Astrocyte (in vitro differentiated cells and primary cell): ENCODE measurements around the gene S100P. TPM values are rescaled to one million over a fixed set of nuclear protein-coding genes. Genes with fewer than 3 reads are reported as not detected.

Experiments used
- DNase-seq: peaks from one replicate; pipeline ENCODE4 v3.0.0-alpha.2; 2010; ENCODE audit warnings: low read depth
- FAIRE-seq: peaks from 2 replicates; lab custom pipeline; 2011; peaks lifted over from hg19 to GRCh38; lab: Jason Lieb, UNC
- H2AFZ ChIP-seq: 2 replicates; pipeline ENCODE4 v1.6.0; 2012; ENCODE audit warnings: low read depth, low read length, inconsistent platforms
- H3K27ac ChIP-seq: 2 replicates; pipeline ENCODE4 v1.5.1; 2011; ENCODE audit warnings: low read depth, low read length, inconsistent platforms
- H3K27me3 ChIP-seq: 2 replicates; pipeline ENCODE4 v1.6.0; 2011; ENCODE audit warnings: low read length, inconsistent platforms; ENCODE audit not compliant: insufficient read depth
- H3K36me3 ChIP-seq: 2 replicates; pipeline ENCODE4 v1.5.1; 2011; ENCODE audit warnings: low read length, inconsistent platforms; ENCODE audit not compliant: insufficient read depth
- H3K4me1 ChIP-seq: 2 replicates; pipeline ENCODE4 v1.5.1; 2011; ENCODE audit warnings: low read length, inconsistent platforms; ENCODE audit not compliant: insufficient read depth
- H3K4me2 ChIP-seq: 2 replicates; pipeline ENCODE4 v1.6.0; 2012; ENCODE audit warnings: low read length, inconsistent platforms
- H3K4me3 ChIP-seq: 2 replicates; pipeline ENCODE4 v1.5.1; 2011; ENCODE audit warnings: low read depth, mild to moderate bottlenecking, low read length, inconsistent platforms; ENCODE audit not compliant: insufficient read depth
- H3K79me2 ChIP-seq: 2 replicates; pipeline ENCODE4 v1.6.0; 2012; ENCODE audit warnings: mild to moderate bottlenecking, low read length, inconsistent platforms; ENCODE audit not compliant: insufficient read depth
- H3K9ac ChIP-seq: 2 replicates; pipeline ENCODE4 v1.6.0; 2012; ENCODE audit warnings: mild to moderate bottlenecking, low read length, inconsistent platforms
- H3K9me3 ChIP-seq: 2 replicates; pipeline ENCODE4 v1.5.1; 2012; ENCODE audit warnings: low read depth, mild to moderate bottlenecking, low read length, inconsistent platforms; ENCODE audit not compliant: insufficient read depth
- H4K20me1 ChIP-seq: 2 replicates; pipeline ENCODE4 v1.6.0; 2012; ENCODE audit warnings: low read length, inconsistent platforms; ENCODE audit not compliant: insufficient read depth
- H3K27ac Mint-ChIP-seq: one replicate; pipeline ENCODE4 v1.8.0; 2021; ENCODE audit warnings: mild to moderate bottlenecking, mixed read lengths; ENCODE audit not compliant: unreplicated experiment
- H3K27me3 Mint-ChIP-seq: one replicate; pipeline ENCODE4 v1.8.0; 2021; ENCODE audit warnings: low read depth, mixed read lengths; ENCODE audit not compliant: unreplicated experiment
- H3K36me3 Mint-ChIP-seq: one replicate; pipeline ENCODE4 v1.8.0; 2021; ENCODE audit warnings: low read depth, mixed read lengths; ENCODE audit not compliant: unreplicated experiment
- H3K4me1 Mint-ChIP-seq: one replicate; pipeline ENCODE4 v1.8.0; 2021; ENCODE audit warnings: low read depth, mixed read lengths; ENCODE audit not compliant: unreplicated experiment
- H3K4me3 Mint-ChIP-seq: one replicate; pipeline ENCODE4 v1.8.0; 2021; ENCODE audit warnings: mild to moderate bottlenecking, moderate library complexity, mixed read lengths; ENCODE audit not compliant: unreplicated experiment
- H3K9me3 Mint-ChIP-seq: one replicate; pipeline ENCODE4 v1.8.0; 2021; ENCODE audit warnings: mild to moderate bottlenecking, mixed read lengths; ENCODE audit not compliant: unreplicated experiment
- EZH2 ChIP-seq: IDR thresholded peaks from 2 replicates; pipeline ENCODE4 v1.6.1; 2012; ENCODE audit warnings: mild to moderate bottlenecking, low read length, inconsistent platforms; ENCODE audit not compliant: insufficient read depth
- total RNA-seq: library from RNA; stranded (reverse); gene quantifications from 2 replicates; pipeline ENCODE4 v1.2.1, GENCODE V29; 2021
- TF ChIP-seq, protein P1 (sequence below): IDR thresholded peaks from 2 replicates; pipeline ENCODE4 v1.5.1; 2011; ENCODE audit warnings: low read depth, mild to moderate bottlenecking, inconsistent platforms, low read length, moderate library complexity; ENCODE audit not compliant: insufficient read depth

Gene S100P
- total RNA-seq, 1 donor from 2014 or later, result not detected

DNA sequence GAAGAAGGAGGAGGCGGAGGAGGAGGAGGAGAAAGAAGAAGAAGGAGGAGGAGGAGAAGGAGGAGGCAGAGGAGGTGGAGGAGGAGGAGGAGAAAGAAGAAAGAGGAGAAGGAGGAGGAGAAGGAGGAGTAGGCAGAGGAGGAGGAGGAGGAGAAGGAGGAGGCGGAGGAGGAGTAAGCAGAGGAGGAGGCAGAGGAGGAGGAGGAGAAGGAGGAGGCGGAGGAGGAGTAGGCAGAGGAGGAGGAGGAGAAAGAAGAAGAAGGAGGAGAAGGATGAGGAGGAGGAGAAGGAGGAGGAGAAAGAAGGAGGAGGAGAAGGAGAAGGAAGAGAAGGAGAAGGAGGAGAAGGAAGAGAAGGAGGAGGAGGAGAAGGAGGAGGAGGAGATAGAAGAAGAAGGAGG is 33.2 kb upstream of the S100P start:
- Mint-ChIP-seq H3K27me3 (peaks cover 36% of the 10 kb centered on the region), H3K4me1 (no peaks in the 10 kb centered on the region), H3K9me3 (no peaks in the 10 kb centered on the region), H3K4me3 (no peak overlapping the region), H3K27ac (no peak overlapping the region), H3K36me3 (peaks cover 7% of the 10 kb centered on the region)
- TF ChIP-seq, protein P1, sequence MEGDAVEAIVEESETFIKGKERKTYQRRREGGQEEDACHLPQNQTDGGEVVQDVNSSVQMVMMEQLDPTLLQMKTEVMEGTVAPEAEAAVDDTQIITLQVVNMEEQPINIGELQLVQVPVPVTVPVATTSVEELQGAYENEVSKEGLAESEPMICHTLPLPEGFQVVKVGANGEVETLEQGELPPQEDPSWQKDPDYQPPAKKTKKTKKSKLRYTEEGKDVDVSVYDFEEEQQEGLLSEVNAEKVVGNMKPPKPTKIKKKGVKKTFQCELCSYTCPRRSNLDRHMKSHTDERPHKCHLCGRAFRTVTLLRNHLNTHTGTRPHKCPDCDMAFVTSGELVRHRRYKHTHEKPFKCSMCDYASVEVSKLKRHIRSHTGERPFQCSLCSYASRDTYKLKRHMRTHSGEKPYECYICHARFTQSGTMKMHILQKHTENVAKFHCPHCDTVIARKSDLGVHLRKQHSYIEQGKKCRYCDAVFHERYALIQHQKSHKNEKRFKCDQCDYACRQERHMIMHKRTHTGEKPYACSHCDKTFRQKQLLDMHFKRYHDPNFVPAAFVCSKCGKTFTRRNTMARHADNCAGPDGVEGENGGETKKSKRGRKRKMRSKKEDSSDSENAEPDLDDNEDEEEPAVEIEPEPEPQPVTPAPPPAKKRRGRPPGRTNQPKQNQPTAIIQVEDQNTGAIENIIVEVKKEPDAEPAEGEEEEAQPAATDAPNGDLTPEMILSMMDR, result no peak
- TF ChIP-seq EZH2, result no peak
- Histone ChIP-seq H3K9me3 (no peaks in the 10 kb centered on the region), H3K27me3 (peaks cover 37% of the 10 kb centered on the region), H3K4me1 (peaks cover 4% of the 10 kb centered on the region), H4K20me1 (peaks cover 7% of the 10 kb centered on the region), H3K9ac (no peak overlapping the region), H3K27ac (no peak overlapping the region), H3K4me3 (no peak overlapping the region), H2AFZ (no peak overlapping the region), H3K4me2 (no peak overlapping the region), H3K79me2 (no peaks in the 10 kb centered on the region), H3K36me3 (no peaks in the 10 kb centered on the region)
- DNase-seq (no peak), FAIRE-seq (no peak)

DNA sequence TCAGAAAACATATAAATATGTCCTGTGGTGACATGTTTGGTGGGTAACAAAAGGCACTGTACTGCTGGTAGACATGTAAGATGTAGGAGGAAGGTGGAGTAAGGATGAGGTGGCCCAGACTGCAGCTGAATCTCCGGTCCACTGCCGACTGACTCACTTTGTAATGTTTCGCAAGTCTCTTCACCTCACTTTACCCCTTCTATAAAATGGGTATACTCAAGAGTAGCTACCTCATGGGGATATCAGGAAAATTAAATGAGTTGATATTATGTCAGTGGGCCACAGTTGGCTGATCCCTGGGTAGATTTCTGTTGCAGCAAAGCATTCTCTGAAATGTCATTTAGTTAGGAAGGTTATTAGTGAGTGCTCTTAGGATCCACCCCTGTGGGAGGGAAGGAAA is 31.1 kb upstream of the S100P start:
- FAIRE-seq, result no peak
- no peaks in the 10 kb centered on the region for H3K9me3 ChIP-seq
- no peak overlapping the region for H3K27ac Mint-ChIP-seq

More for the DNA sequence above, 31.1 kb upstream of the S100P start:
- H3K4me2 ChIP-seq, result no peak overlapping the region
- H3K79me2 ChIP-seq, result no peaks in the 10 kb centered on the region
- H3K27me3 ChIP-seq, result peaks cover 37% of the 10 kb centered on the region
- Mint-ChIP-seq H3K9me3 (no peaks in the 10 kb centered on the region), H3K4me1 (no peaks in the 10 kb centered on the region), H3K4me3 (no peak overlapping the region), H3K36me3 (peaks cover 7% of the 10 kb centered on the region), H3K27me3 (peaks cover 36% of the 10 kb centered on the region)
- peaks cover 4% of the 10 kb centered on the region for H3K4me1 ChIP-seq
- no peak overlapping the region for H3K27ac ChIP-seq
- H3K9ac ChIP-seq, result no peak overlapping the region
- no peak overlapping the region for H2AFZ ChIP-seq
- no peaks in the 10 kb centered on the region for H3K36me3 ChIP-seq
- H3K4me3 ChIP-seq, result no peak overlapping the region
- no peak for DNase-seq
- H4K20me1 ChIP-seq, result peaks cover 7% of the 10 kb centered on the region
- TF ChIP-seq, protein P1, result no peak
- TF ChIP-seq EZH2, result no peak
